H9 (cell line): ENCODE results near the gene AP2S1. TPM values are rescaled to one million over a fixed set of nuclear protein-coding genes. Genes with fewer than 3 reads are reported as not detected.

Source experiments
- DNase-seq: peaks from one replicate; pipeline ENCODE4 v3.0.0-alpha.2; 2017
- H2AFZ ChIP-seq: one replicate; pipeline ENCODE4 v1.6.1; 2013; ENCODE audit warnings: mild to moderate bottlenecking, low read length, control low read depth, moderate library complexity
- H2AK5ac ChIP-seq: 2 replicates; pipeline ENCODE4 v1.6.1; 2013; ENCODE audit warnings: low read length, control low read depth, mixed read lengths; ENCODE audit not compliant: insufficient read length
- H2BK120ac ChIP-seq: one replicate; pipeline ENCODE4 v1.6.1; 2013; ENCODE audit warnings: low read depth, mild to moderate bottlenecking, low read length, control low read depth, inconsistent platforms; ENCODE audit not compliant: poor library complexity, severe bottlenecking
- H2BK12ac ChIP-seq: 2 replicates; pipeline ENCODE4 v1.6.1; 2013; ENCODE audit warnings: low read length, control low read depth, mixed read lengths, low read depth; ENCODE audit not compliant: insufficient read length
- H2BK15ac ChIP-seq: 2 replicates; pipeline ENCODE4 v1.6.1; 2013; ENCODE audit warnings: low read depth, low read length, control low read depth
- H2BK20ac ChIP-seq: one replicate; pipeline ENCODE4 v1.6.1; 2013; ENCODE audit warnings: low read depth, mild to moderate bottlenecking, low read length, control low read depth, inconsistent platforms; ENCODE audit not compliant: poor library complexity, severe bottlenecking
- H2BK5ac ChIP-seq: 2 replicates; pipeline ENCODE4 v1.6.1; 2013; ENCODE audit warnings: low read length, control low read depth, mixed read lengths; ENCODE audit not compliant: insufficient read length
- H3K14ac ChIP-seq: 2 replicates; pipeline ENCODE4 v1.6.1; 2013; ENCODE audit warnings: low read length, control low read depth; ENCODE audit not compliant: insufficient read depth
- H3K18ac ChIP-seq: 2 replicates; pipeline ENCODE4 v1.6.1; 2013; ENCODE audit warnings: low read depth, mild to moderate bottlenecking, mixed read lengths, low read length, control low read depth; ENCODE audit not compliant: insufficient read length
- H3K23ac ChIP-seq: 2 replicates; pipeline ENCODE4 v1.6.1; 2013; ENCODE audit warnings: low read length, control low read depth, mixed read lengths, low read depth; ENCODE audit not compliant: insufficient read length
- H3K23me2 ChIP-seq: 2 replicates; pipeline ENCODE4 v1.6.1; 2013; ENCODE audit warnings: low read depth, mild to moderate bottlenecking, mixed read lengths, low read length, control low read depth; ENCODE audit not compliant: insufficient read length, poor library complexity, severe bottlenecking
- H3K27ac ChIP-seq: 2 replicates; pipeline ENCODE4 v1.5.1; 2013; ENCODE audit warnings: low read length, control low read depth, mixed read lengths, low read depth; ENCODE audit not compliant: insufficient read length
- H3K27me3 ChIP-seq: 2 replicates; pipeline ENCODE4 v1.6.1; 2013; ENCODE audit warnings: low read length, control low read depth, inconsistent platforms; ENCODE audit not compliant: insufficient read depth
- H3K4ac ChIP-seq: 2 replicates; pipeline ENCODE4 v1.6.1; 2013; ENCODE audit warnings: low read depth, mild to moderate bottlenecking, control low read depth, inconsistent platforms, low read length, moderate library complexity
- H3K4me1 ChIP-seq: 2 replicates; pipeline ENCODE4 v1.6.1; 2013; ENCODE audit warnings: low read length, control low read depth, inconsistent platforms; ENCODE audit not compliant: insufficient read depth
- H3K4me2 ChIP-seq: 2 replicates; pipeline ENCODE4 v1.6.1; 2013; ENCODE audit warnings: low read length, control low read depth, mixed read lengths; ENCODE audit not compliant: insufficient read length, insufficient read depth
- H3K56ac ChIP-seq: 2 replicates; pipeline ENCODE4 v1.6.1; 2013; ENCODE audit warnings: low read depth, mild to moderate bottlenecking, mixed read lengths, low read length, control low read depth; ENCODE audit not compliant: insufficient read length
- H3K79me1 ChIP-seq: 2 replicates; pipeline ENCODE4 v1.6.1; 2013; ENCODE audit warnings: low read depth, mild to moderate bottlenecking, moderate library complexity, low read length, control low read depth, inconsistent platforms; ENCODE audit not compliant: insufficient read depth, poor library complexity, severe bottlenecking
- H3K79me2 ChIP-seq: 2 replicates; pipeline ENCODE4 v1.6.1; 2013; ENCODE audit warnings: low read length, control low read depth, inconsistent platforms; ENCODE audit not compliant: insufficient read depth
- H3K9ac ChIP-seq: 2 replicates; pipeline ENCODE4 v1.6.1; 2013; ENCODE audit warnings: low read length, control low read depth, mixed read lengths; ENCODE audit not compliant: insufficient read length; ENCODE audit errors: extremely low read depth
- H3K9me3 ChIP-seq: one replicate; pipeline ENCODE4 v1.6.1; 2013; ENCODE audit warnings: low read depth, low read length, inconsistent platforms; ENCODE audit not compliant: control insufficient read depth
- H3T11ph ChIP-seq: one replicate; pipeline ENCODE4 v1.6.1; 2013; ENCODE audit warnings: mild to moderate bottlenecking, low read length, control low read depth, inconsistent platforms
- H4K20me1 ChIP-seq: one replicate; pipeline ENCODE4 v1.6.1; 2013; ENCODE audit not compliant: control insufficient read depth, insufficient read length, insufficient read depth
- H4K5ac ChIP-seq: 2 replicates; pipeline ENCODE4 v1.6.1; 2013; ENCODE audit warnings: low read depth, mild to moderate bottlenecking, mixed read lengths, low read length, control low read depth; ENCODE audit not compliant: insufficient read length
- H4K8ac ChIP-seq: replicated peaks from 2 replicates; pipeline ENCODE4 v1.6.1; 2013; ENCODE audit warnings: low read length, control low read depth, mixed read lengths, low read depth; ENCODE audit not compliant: insufficient read length
- H4K91ac ChIP-seq: 2 replicates; pipeline ENCODE4 v1.6.1; 2013; ENCODE audit warnings: low read depth, mild to moderate bottlenecking, moderate library complexity, mixed read lengths, low read length, control low read depth; ENCODE audit not compliant: insufficient read length
- H3K27ac Mint-ChIP-seq, 3 experiments: 2 replicates in 2 of 3; 3 replicates in 1 of 3; pipeline ENCODE4 v1.8.0; 2020 to 2021; ENCODE audit warnings: mixed read lengths in 3 of 3, mild to moderate bottlenecking in 1 of 3, moderate library complexity in 1 of 3
- H3K27me3 Mint-ChIP-seq: 2 replicates; pipeline ENCODE4 v1.8.0; 2021; ENCODE audit warnings: low read depth, mild to moderate bottlenecking, moderate library complexity, mixed read lengths
- H3K36me3 Mint-ChIP-seq, 3 experiments: 2 replicates in 2 of 3; 3 replicates in 1 of 3; pipeline ENCODE4 v1.8.0; 2020 to 2021; ENCODE audit warnings: low read depth in 3 of 3, mixed read lengths in 3 of 3; ENCODE audit not compliant: insufficient read depth in 1 of 3
- H3K4me1 Mint-ChIP-seq, 2 experiments: 2 replicates each; pipeline ENCODE4 v1.8.0; 2020; ENCODE audit warnings: mixed read lengths in 2 of 2
- H3K4me3 Mint-ChIP-seq, 2 experiments: 2 replicates in 1 of 2; 3 replicates in 1 of 2; pipeline ENCODE4 v1.8.0; 2020 to 2021; ENCODE audit warnings: mild to moderate bottlenecking in 2 of 2, mixed read lengths in 2 of 2, moderate library complexity in 1 of 2
- H3K9me3 Mint-ChIP-seq, 2 experiments: 2 replicates in 1 of 2; 3 replicates in 1 of 2; pipeline ENCODE4 v1.8.0; 2020; ENCODE audit warnings: mild to moderate bottlenecking in 2 of 2, mixed read lengths in 2 of 2, moderate library complexity in 1 of 2
- CTCF ChIP-seq: fragments of 200-600 bp; sonication (generic); conservative IDR thresholded peaks from 3 replicates; pipeline ENCODE4 v1.8.0; 2021; ENCODE audit warnings: antibody characterized with exemption, mild to moderate bottlenecking
- WGBS: extraction: QIAGEN DNeasy Blood & Tissue Kit; methylation state at CpG from one replicate; pipeline ENCODE4 v1.1.7; 2013; ENCODE audit warnings: missing lambda C conversion rate, low lambda C conversion rate, mixed read lengths; ENCODE audit not compliant: insufficient read length; ENCODE audit errors: extremely low coverage; 5-methylcytosine and 5-hydroxymethylcytosine counted together
- total RNA-seq: library from RNA; stranded (reverse); gene quantifications from 2 replicates; pipeline ENCODE4 v1.2.1, GENCODE V29; 2021

AP2S1 gene
- total RNA-seq, 1 experiment from 2014 or later: 193 TPM

GRCh38 chr19:46848389-46848788 lies 2.3 kb downstream of the AP2S1 start:
- H2AFZ ChIP-seq: no peak overlapping the region
- Mint-ChIP-seq H3K36me3 (peaks cover 9 to 22% (median 20%) of the 10 kb centered on the region in 3 experiments; a peak in 6 of 7 replicates), H3K4me3 (peak overlapping the region in 1 of 2 experiments; percentile 92; a peak in 1 of 5 replicates), H3K9me3 (no peaks in the 10 kb centered on the region), H3K27me3 (no peaks in the 10 kb centered on the region; the same call in 1 of the 2 replicates), H3K27ac (peak overlapping the region in 1 of 3 experiments; percentile 59; a peak in 1 of 7 replicates), H3K4me1 (peaks cover 11 to 12% of the 10 kb centered on the region in 2 experiments)
- no peaks in the 10 kb centered on the region for H4K20me1 ChIP-seq
- H4K5ac ChIP-seq: no peak overlapping the region
- no peak overlapping the region for H3K27ac ChIP-seq
- no peak overlapping the region for H2BK15ac ChIP-seq
- H3K56ac ChIP-seq: no peak overlapping the region
- no peak overlapping the region for H4K91ac ChIP-seq
- no peak for TF ChIP-seq CTCF
- no peak overlapping the region for H2AK5ac ChIP-seq
- H3K9me3 ChIP-seq: no peaks in the 10 kb centered on the region
- H3K14ac ChIP-seq: no peak overlapping the region
- no peak overlapping the region for H3K23ac ChIP-seq
- H3K4me2 ChIP-seq: no peak overlapping the region
- H3K4me1 ChIP-seq: no peaks in the 10 kb centered on the region
- no peaks in the 10 kb centered on the region; the same call in 1 of the 2 replicates for H3K79me2 ChIP-seq
- H3K4ac ChIP-seq: no peak overlapping the region
- H3K79me1 ChIP-seq: no peaks in the 10 kb centered on the region
- H2BK12ac ChIP-seq: no peak overlapping the region
- no CpG with 5 or more reads among the region's 2 CpGs for WGBS
- no peak overlapping the region for H2BK5ac ChIP-seq
- peaks cover 4% of the 10 kb centered on the region for H3K23me2 ChIP-seq
- H3K27me3 ChIP-seq: no peaks in the 10 kb centered on the region
- H3K18ac ChIP-seq: no peak overlapping the region
- no peak for DNase-seq
- no peak overlapping the region for H2BK20ac ChIP-seq
- H2BK120ac ChIP-seq: no peak overlapping the region
- H3T11ph ChIP-seq: no peak overlapping the region
- no peak overlapping the region for H4K8ac ChIP-seq
- no peak overlapping the region for H3K9ac ChIP-seq
